ENCODE measurements around the gene PCSK6.
"Not testable (repeated sequence)": the region's sequence is repeated elsewhere in the genome, so short reads cannot be mapped to it uniquely, and the experiment has no call there.

The PCSK6 gene

GRCh38 chr15:101429646-101430045 lies 59.9 kb downstream of the PCSK6 start:
- DNase-seq (ENCODE audit: low spot score) = no peak

GRCh38 chr15:101429191-101429590 lies 60.3 kb downstream of the PCSK6 start:
- DNase-seq (ENCODE audit: low spot score) = no peak

GRCh38 chr15:101428758-101429157 lies 60.7 kb downstream of the PCSK6 start:
- DNase-seq (ENCODE audit: low spot score) = no peak

DNA sequence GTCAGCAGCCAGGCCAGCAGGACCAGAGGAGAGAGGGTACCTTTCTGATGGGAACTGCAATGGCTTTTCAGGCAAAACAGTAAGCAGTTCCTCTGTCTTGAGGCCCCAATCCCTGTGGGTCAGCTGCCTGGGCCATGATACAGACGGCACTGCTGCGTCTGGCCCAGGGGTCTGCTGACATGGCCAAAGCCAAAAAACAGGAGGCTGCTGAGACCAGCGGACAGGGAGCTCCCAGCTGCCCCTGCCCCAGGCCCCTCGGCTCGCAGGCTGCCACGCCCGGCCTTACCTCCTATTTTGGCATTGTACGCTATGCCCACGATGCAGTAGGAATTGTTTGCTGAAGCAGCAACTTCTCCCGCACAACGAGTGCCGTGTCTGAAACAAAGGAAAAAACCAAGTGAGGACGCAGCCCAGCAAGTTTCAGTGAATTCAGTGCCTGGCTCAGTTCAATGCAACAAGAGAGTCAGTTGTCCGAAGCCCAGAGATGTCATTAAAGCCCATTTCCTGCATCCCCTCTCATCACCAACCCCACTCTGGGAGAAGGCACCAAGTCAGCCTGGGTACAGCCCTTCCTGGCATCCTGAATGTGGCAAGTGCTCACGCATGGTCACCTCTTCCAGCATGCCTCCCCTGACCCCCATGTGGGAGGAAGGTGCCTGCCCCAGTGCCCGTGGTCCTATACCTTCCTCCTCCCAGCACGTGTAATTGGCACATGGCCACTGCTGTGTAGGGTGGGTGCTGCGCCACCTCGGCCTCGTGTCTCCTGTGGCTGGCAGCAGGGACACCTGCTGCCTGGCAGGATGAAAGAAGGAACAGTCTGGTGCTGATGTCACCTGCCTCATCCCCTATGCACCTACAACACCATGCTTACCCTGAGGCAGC lies 61.7 kb downstream of the PCSK6 start:
- no peak for DNase-seq (ENCODE audit: low spot score)

GRCh38 chr15:101426761-101427333 lies 62.7 kb downstream of the PCSK6 start:
- DNase-seq (ENCODE audit: low spot score) = no peak

DNA sequence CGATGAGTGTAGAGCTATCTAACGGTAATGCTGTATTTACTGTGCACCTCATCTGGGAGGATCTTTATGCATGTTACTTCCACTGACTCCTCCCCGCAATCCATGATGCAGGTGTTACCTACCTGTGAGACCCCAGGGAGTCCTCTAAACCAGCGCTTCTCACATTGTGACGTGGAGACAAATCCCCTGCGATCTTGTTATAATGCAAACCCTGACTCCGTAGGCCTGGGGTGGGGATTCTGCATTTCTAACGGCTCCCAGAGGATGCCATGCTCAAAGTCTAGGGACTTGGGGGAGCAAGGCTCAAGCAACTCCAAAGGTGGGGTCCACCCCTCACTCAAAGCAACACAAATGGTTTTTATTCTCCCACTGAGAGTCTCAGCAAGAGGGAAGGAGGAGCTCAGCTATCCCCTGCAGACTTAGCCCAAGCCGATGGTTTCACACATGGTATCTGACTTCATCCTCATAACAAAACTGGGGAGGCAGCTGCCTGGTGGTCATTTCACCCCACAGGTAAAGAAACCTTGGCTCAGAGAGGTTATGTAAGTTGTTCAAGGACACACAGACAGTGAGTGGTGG lies 63.6 kb downstream of the PCSK6 start:
- DNase-seq (ENCODE audit: low spot score) = no peak

DNA sequence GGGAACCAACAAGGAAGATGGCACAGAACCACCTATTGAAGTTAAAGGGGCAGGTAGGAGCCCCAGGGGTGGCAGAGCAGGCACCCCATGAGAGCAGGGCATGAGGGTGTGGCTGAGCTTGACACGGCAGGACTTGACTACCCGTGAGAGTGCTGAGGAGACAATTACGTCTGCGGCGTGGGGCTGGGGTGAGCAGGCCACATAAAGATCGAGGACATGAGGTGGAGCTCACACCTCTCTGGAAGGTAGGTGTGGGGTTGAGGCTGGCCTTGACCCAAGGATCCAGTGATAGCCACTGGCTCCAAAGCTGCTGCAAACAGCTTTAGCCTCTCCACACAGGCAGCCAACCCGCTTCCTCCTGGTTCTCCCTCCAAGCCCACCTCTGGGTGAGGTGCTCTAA lies 64.5 kb downstream of the PCSK6 start:
- no peak for DNase-seq (ENCODE audit: low spot score)

DNA sequence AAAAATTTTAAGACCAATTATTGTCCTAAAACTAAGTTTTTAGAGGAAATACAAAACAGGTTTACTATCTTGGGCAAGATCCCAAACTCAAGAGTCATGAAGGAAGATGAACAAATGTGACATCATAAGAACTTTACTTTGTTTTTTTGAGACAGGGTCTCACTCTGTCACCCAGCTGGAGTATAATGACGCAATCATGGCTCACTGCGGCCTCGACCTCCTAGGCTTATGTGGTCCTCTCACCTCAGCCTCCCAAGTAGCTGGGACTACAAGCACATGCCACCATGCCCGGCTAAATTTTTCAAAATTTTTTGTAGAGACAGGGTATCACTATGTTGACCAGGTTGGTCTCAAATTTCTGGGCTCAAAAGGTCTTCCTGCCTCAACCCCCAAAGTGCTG lies 69.3 kb downstream of the PCSK6 start:
- no peak for DNase-seq (ENCODE audit: low spot score)

GRCh38 chr15:101416475-101416874 lies 73.0 kb downstream of the PCSK6 start:
- not testable (repeated sequence) for DNase-seq (ENCODE audit: low spot score)

DNA sequence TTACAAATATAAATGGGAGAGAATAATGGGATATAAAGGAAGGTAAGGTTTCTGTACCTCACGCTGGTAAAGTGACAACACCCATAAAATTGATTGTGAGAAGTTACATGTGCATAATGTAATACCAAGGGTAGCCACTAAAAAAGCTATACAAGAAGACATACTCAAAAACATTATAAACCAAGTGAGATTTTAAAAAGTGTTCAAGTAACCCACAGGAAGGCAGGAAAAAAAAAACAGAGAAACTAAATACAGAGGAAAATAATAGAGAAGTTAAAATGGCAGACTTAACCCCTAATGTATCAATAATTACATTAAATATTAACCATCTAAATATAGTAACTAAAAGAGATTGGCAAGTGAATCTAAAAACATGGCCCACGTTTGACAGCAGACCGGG lies 76.3 kb downstream of the PCSK6 start:
- DNase-seq (ENCODE audit: low spot score) = no peak

DNA sequence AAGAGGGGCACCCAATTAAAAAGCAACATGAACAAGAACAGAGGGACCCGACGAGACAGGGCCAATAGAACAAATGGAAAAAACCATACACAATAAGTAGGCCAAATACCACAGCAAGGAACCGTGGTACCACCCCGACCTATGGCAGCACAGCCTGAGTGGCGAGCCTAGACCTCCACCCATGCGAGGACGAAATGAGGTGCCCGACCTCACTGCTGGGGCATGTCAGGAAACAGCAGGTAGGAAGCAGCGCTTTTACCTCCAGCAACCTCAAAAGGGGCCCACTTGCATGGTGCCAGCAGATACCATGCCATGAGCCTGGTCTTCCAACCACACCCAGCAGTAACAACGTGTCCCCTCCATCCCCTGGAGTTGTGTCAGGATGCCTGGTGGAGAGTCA lies 77.9 kb downstream of the PCSK6 start:
- DNase-seq (ENCODE audit: low spot score) = no peak

GRCh38 chr15:101411085-101411484 lies 78.4 kb downstream of the PCSK6 start:
- no peak for DNase-seq (ENCODE audit: low spot score)

DNA sequence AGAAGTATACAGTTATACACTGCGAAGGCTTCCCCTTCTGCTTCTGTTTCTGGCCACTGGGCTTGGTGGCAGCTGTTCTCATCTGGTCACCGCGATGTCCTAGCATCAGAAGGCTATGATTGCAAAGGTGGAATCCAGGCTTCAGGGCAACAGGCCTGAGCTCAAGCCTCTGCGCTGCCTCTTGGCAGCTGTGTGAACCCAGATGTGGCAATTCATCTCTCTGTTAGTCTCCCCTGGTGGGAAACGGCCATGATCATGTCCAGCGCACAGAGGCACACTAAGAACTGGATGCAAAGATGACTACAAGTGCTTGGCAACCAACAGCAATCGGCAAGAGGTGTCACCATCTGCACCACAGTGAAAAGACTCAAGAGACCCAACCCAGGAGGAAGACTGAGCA lies 78.9 kb downstream of the PCSK6 start:
- no peak for DNase-seq (ENCODE audit: low spot score)

DNA sequence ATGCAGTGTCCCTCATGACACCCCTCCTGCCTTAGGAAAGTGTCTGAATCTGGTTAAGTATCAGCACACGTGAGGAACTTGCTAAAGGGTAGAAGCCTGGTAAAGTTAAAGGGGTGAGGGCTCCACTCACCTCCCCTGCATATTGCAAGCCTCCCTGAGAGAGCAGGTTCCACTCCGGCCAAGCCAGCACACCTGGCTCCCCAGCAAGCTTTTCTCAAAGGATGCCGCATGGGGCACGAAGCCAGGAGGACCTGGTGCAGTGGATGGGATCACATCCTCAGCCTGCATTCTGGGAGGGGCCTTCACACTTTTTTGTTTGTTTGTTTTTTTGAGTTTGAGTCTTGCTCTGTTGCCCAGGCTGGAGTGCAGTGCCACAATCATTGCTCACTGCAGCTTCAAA lies 79.9 kb downstream of the PCSK6 start:
- no peak for DNase-seq (ENCODE audit: low spot score)

GRCh38 chr15:101407966-101408775 lies 81.3 kb downstream of the PCSK6 start:
- no peak for DNase-seq (ENCODE audit: low spot score)

- DNase-seq (ENCODE audit: low spot score) = no peak
Observed at GRCh38 chr15:101407439-101407838, 82.1 kb downstream of the PCSK6 start.

DNA sequence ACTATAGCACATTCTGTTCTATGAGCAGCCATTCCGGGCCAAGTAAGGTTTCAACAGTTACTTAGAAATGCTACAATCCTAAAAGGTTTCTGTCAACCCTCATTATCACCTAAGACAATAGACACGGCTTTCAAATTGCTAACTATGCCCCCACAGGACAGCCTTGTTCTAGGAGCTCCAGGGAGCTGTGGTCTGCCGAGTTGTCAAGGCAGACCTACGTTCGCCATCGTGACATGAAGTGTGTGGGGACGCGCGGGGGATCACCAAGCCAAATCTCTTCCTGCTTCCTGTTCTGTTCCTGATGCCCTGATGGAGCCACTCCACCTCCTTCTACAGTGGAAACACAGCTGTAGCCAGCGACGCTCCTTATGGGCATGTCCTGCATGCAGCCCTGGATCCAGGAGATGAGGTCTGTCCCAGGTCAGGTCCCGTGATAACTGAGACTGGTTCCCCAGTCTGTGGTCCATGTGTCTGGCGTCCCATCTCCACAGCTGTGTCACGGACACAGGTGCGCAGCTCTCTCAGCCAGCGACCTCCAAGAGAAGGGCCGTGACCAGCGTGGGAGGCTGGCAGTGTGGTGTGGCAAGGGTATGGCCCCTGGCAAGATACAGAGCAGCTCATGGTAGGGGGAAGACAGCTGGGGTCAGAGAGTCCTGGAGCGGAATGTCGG lies 82.8 kb downstream of the PCSK6 start:
- no peak for DNase-seq (ENCODE audit: low spot score)

- no peak for DNase-seq (ENCODE audit: low spot score)
Observed at GRCh38 chr15:101406036-101406435, 83.5 kb downstream of the PCSK6 start.

GRCh38 chr15:101404245-101404644 lies 85.3 kb downstream of the PCSK6 start:
- DNase-seq (ENCODE audit: low spot score) = no peak

GRCh38 chr15:101402883-101403282 lies 86.6 kb downstream of the PCSK6 start:
- DNase-seq (ENCODE audit: low spot score) = not testable (repeated sequence)

GRCh38 chr15:101401286-101401685 lies 88.2 kb downstream of the PCSK6 start:
- DNase-seq (ENCODE audit: low spot score) = no peak

GRCh38 chr15:101399431-101399830 lies 90.1 kb downstream of the PCSK6 start:
- peak; percentile 23 for DNase-seq (ENCODE audit: low spot score)

Measured in ecto neural progenitor cell (in vitro differentiated cells).